K562 (cell line): ENCODE results near the gene MANEAL. TPM values are rescaled to one million over a fixed set of nuclear protein-coding genes. Genes with fewer than 3 reads are reported as not detected.

ENCODE experiments used
- ARID2 ChIP-seq: fragments of 450-650 bp; IDR thresholded peaks from 2 replicates; pipeline ENCODE4 v1.6.1; 2017; ENCODE audit warnings: antibody characterized with exemption, mild to moderate bottlenecking
- BCOR ChIP-seq: fragments of 450-650 bp; IDR thresholded peaks from 2 replicates; pipeline ENCODE4 v1.6.1; 2016
- BMI1 ChIP-seq: fragments of 150-350 bp; IDR thresholded peaks from 2 replicates; pipeline ENCODE4 v1.6.1; 2014; ENCODE audit warnings: low read length
- ELF4 ChIP-seq: fragments of 450-650 bp; formaldehyde crosslinking; IDR thresholded peaks from 2 replicates; pipeline ENCODE4 v1.4.0; 2022; ENCODE audit warnings: missing genetic modification characterization
- GABPB2 ChIP-seq: fragments of 250-450 bp; sonication (Bioruptor Pico); conservative IDR thresholded peaks from 2 replicates; pipeline ENCODE4 v1.5.1; 2021; ENCODE audit warnings: mild to moderate bottlenecking
- HNRNPLL ChIP-seq: fragments of 200-400 bp; formaldehyde crosslinking; IDR thresholded peaks from 2 replicates; pipeline ENCODE4 v1.6.1; 2017; ENCODE audit warnings: low read length, low read depth, mild to moderate bottlenecking; ENCODE audit not compliant: poor library complexity, severe bottlenecking
- RBM22 ChIP-seq: fragments of 200-400 bp; formaldehyde crosslinking; IDR thresholded peaks from 2 replicates; pipeline ENCODE4 v1.6.1; 2018; ENCODE audit warnings: low read length, low read depth; ENCODE audit not compliant: poor library complexity, severe bottlenecking
- RFX7 ChIP-seq: fragments of 250-450 bp; sonication (Bioruptor Pico); IDR thresholded peaks from 2 replicates; pipeline ENCODE4 v1.5.1; 2021; ENCODE audit warnings: mild to moderate bottlenecking
- STAT6 ChIP-seq: sonication (generic); formaldehyde crosslinking; IDR thresholded peaks from 2 replicates; pipeline ENCODE4 v1.8.1; 2023; ENCODE audit warnings: mild to moderate bottlenecking, missing genetic modification reagents
- ZBED1 ChIP-seq: IDR thresholded peaks from 2 replicates; pipeline ENCODE4 v1.6.1; 2014
- ZBTB34 ChIP-seq: fragments of 250-450 bp; sonication (Bioruptor Pico); IDR thresholded peaks from 2 replicates; pipeline ENCODE4 v1.8.0; 2021; ENCODE audit warnings: mild to moderate bottlenecking, moderate library complexity
- ZNF121 ChIP-seq: sonication (generic); formaldehyde crosslinking; conservative IDR thresholded peaks from 2 replicates; pipeline ENCODE4 v1.8.0; 2022; ENCODE audit warnings: missing genetic modification reagents
- ZZZ3 ChIP-seq: fragments of 450-650 bp; IDR thresholded peaks from 2 replicates; pipeline ENCODE4 v1.6.1; 2016; ENCODE audit warnings: antibody characterized with exemption, mild to moderate bottlenecking, moderate library complexity
- polyA plus RNA-seq, 8 experiments: library from polyadenylated mRNA; depleted of rRNA in 4 of 8; stranded (reverse) in 5 of 8; unstranded in 3 of 8; fragments of >200 nt; fragmentation: Nextera tagmentation in 2 of 8; fragmentation: Illumina TruSeq in 1 of 8; extraction: Ambion mirVana in 2 of 8; extraction: Trizol in 1 of 8; gene quantifications; 2 replicates each; pipeline versions ENCODE4 v1.2.1 to v1.2.3, GENCODE V29; 2011 to 2014; ENCODE audit warnings: inconsistent platforms in 1 of 8, missing spikeins in 1 of 8
- total RNA-seq, 7 experiments: library from RNA; depleted of rRNA in 6 of 7; stranded (reverse); fragments of >200 nt in 6 of 7; fragmentation: Illumina TruSeq in 2 of 7; extraction: Trizol in 2 of 7; gene quantifications; 2 replicates each; pipeline versions ENCODE4 v1.2.1 to v1.2.3, GENCODE V29; 2011 to 2021; ENCODE audit warnings: low replicate concordance in 1 of 7
- TF ChIP-seq, protein P1 (sequence below): fragments of 450-650 bp; IDR thresholded peaks from 2 replicates; pipeline ENCODE4 v1.6.1; 2016; ENCODE audit warnings: borderline replicate concordance
- TF ChIP-seq, protein P2 (sequence below): fragments of 250-450 bp; sonication (Bioruptor Pico); IDR thresholded peaks from 2 replicates; pipeline ENCODE4 v1.8.0; 2021; ENCODE audit warnings: borderline replicate concordance, mild to moderate bottlenecking, moderate library complexity; ENCODE audit not compliant: poor library complexity, severe bottlenecking
- TF ChIP-seq, protein P3 (sequence below): sonication (generic); formaldehyde crosslinking; IDR thresholded peaks from 2 replicates; pipeline ENCODE4 v1.8.1; 2022; ENCODE audit warnings: missing genetic modification reagents
- TF ChIP-seq, protein P4 (sequence below): fragments of 250-450 bp; sonication (Bioruptor Pico); IDR thresholded peaks from 2 replicates; pipeline ENCODE4 v1.8.0; 2022; ENCODE audit warnings: moderate library complexity, mild to moderate bottlenecking, inconsistent platforms

MANEAL gene
- total and polyA plus RNA-seq, 9 of the 15 experiments (the other 6 are each of a cell fraction or from before 2014, with no cell fraction given) = 0.37 to 3.2 (median 1.2) TPM

DNA sequence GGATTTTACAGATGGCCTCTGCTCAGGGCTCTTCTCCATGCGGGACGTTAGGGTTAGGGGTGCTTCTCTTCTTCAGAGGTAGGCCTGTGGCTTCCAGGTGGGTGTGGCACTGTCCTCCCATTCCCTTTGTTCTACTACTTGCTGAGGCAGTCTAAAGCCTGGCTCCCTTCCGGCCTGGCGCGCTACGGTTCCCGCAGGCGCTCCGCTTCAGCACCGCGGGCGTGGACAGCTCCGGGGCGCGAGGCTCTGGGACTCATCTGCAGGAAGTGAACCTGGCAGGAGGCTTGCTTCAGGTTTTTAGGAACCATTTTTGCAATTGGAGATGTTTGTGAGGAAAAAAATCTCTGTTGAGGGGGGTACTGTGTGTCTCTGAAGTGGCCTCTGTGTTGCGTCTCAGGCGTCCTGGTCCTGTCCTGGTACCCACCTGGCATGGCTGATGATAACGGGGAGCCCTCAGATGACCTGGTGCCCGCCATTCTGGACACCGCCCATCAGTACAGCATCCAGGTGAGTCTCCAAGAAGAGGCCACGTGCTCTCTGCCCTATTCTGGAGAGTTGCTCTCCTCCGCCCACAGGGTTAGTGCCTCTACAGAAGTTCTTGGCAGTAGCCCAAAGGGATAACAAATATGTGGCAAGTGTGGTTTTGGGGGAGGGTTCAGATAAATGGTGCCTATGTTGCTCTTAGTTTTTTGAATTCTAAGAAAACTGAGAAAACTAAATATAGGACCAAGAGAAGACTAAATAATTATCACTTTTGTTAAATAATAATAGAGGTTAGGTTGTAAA is 1.9 kb downstream of the MANEAL start (continued):
- TF ChIP-seq, protein P1, sequence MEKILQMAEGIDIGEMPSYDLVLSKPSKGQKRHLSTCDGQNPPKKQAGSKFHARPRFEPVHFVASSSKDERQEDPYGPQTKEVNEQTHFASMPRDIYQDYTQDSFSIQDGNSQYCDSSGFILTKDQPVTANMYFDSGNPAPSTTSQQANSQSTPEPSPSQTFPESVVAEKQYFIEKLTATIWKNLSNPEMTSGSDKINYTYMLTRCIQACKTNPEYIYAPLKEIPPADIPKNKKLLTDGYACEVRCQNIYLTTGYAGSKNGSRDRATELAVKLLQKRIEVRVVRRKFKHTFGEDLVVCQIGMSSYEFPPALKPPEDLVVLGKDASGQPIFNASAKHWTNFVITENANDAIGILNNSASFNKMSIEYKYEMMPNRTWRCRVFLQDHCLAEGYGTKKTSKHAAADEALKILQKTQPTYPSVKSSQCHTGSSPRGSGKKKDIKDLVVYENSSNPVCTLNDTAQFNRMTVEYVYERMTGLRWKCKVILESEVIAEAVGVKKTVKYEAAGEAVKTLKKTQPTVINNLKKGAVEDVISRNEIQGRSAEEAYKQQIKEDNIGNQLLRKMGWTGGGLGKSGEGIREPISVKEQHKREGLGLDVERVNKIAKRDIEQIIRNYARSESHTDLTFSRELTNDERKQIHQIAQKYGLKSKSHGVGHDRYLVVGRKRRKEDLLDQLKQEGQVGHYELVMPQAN = peak; percentile 59; the same call in 1 of the 2 replicates
- TF ChIP-seq HNRNPLL = peak; percentile 62
- TF ChIP-seq, protein P2, sequence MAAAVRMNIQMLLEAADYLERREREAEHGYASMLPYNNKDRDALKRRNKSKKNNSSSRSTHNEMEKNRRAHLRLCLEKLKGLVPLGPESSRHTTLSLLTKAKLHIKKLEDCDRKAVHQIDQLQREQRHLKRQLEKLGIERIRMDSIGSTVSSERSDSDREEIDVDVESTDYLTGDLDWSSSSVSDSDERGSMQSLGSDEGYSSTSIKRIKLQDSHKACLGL = no peak
- no peak for TF ChIP-seq ELF4
- no peak for TF ChIP-seq ZZZ3
- TF ChIP-seq, protein P3, sequence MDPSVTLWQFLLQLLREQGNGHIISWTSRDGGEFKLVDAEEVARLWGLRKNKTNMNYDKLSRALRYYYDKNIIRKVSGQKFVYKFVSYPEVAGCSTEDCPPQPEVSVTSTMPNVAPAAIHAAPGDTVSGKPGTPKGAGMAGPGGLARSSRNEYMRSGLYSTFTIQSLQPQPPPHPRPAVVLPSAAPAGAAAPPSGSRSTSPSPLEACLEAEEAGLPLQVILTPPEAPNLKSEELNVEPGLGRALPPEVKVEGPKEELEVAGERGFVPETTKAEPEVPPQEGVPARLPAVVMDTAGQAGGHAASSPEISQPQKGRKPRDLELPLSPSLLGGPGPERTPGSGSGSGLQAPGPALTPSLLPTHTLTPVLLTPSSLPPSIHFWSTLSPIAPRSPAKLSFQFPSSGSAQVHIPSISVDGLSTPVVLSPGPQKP = no peak
- TF ChIP-seq, protein P4, sequence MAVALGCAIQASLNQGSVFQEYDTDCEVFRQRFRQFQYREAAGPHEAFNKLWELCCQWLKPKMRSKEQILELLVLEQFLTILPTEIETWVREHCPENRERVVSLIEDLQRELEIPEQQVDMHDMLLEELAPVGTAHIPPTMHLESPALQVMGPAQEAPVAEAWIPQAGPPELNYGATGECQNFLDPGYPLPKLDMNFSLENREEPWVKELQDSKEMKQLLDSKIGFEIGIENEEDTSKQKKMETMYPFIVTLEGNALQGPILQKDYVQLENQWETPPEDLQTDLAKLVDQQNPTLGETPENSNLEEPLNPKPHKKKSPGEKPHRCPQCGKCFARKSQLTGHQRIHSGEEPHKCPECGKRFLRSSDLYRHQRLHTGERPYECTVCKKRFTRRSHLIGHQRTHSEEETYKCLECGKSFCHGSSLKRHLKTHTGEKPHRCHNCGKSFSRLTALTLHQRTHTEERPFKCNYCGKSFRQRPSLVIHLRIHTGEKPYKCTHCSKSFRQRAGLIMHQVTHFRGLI (CRISPR knock-in tag) = no peak
- no peak for TF ChIP-seq ARID2
- TF ChIP-seq GABPB2 = no peak
- TF ChIP-seq ZNF121 (CRISPR knock-in tag) = no peak
- no peak for TF ChIP-seq ZBTB34 (CRISPR knock-in tag)
- no peak for TF ChIP-seq ZBED1
- TF ChIP-seq BMI1 = no peak
- no peak for TF ChIP-seq STAT6 (CRISPR knock-in tag)
- no peak for TF ChIP-seq BCOR
- no peak for TF ChIP-seq RFX7
- no peak for TF ChIP-seq RBM22
